ENCODE data around the gene EDN1.

EDN1 gene

GRCh38 chr6:12258191-12258590 is 32.0 kb upstream of the EDN1 start:
- no peaks in the 10 kb centered on the region for H3K4me1 ChIP-seq (ENCODE audit: control insufficient read depth, insufficient read depth, low read length)
- no CpG with 5 or more reads among the region's 6 CpGs for WGBS (ENCODE audit: insufficient coverage, insufficient read length)
- no peaks in the 10 kb centered on the region for H3K27me3 ChIP-seq (ENCODE audit: control insufficient read depth, insufficient read depth, low read length)
- no peak overlapping the region for H3K4me3 ChIP-seq (ENCODE audit: low read length)
- DNase-seq (ENCODE audit: low read depth, low spot score) = no peak
- no peak overlapping the region for H3K27ac ChIP-seq (ENCODE audit: low read length)
- no peaks in the 10 kb centered on the region for H3K36me3 ChIP-seq (ENCODE audit: control insufficient read depth, insufficient read depth, low read length)
- H3K9me3 ChIP-seq (ENCODE audit: control insufficient read depth, insufficient read depth, low read length) = no peaks in the 10 kb centered on the region

- no CpG with 5 or more reads among the region's 3 CpGs for whole genome bisulfite sequencing (ENCODE audit: insufficient coverage, insufficient read length)
- H3K4me3 ChIP-seq (ENCODE audit: low read length) = no peak overlapping the region
- H3K27me3 ChIP-seq (ENCODE audit: control insufficient read depth, insufficient read depth, low read length) = no peaks in the 10 kb centered on the region
- H3K9me3 ChIP-seq (ENCODE audit: control insufficient read depth, insufficient read depth, low read length) = no peaks in the 10 kb centered on the region
- H3K36me3 ChIP-seq (ENCODE audit: control insufficient read depth, insufficient read depth, low read length) = no peaks in the 10 kb centered on the region
- no peak overlapping the region for H3K27ac ChIP-seq (ENCODE audit: low read length)
- no peaks in the 10 kb centered on the region for H3K4me1 ChIP-seq (ENCODE audit: control insufficient read depth, insufficient read depth, low read length)
- DNase-seq (ENCODE audit: low read depth, low spot score) = no peak
Measured at GRCh38 chr6:12258591-12259075, 31.5 kb upstream of the EDN1 start.

GRCh38 chr6:12260458-12261093 is 29.6 kb upstream of the EDN1 start:
- Histone ChIP-seq H3K27me3 (ENCODE audit: control insufficient read depth, insufficient read depth, low read length) (no peaks in the 10 kb centered on the region), H3K4me3 (ENCODE audit: low read length) (no peak overlapping the region), H3K36me3 (ENCODE audit: control insufficient read depth, insufficient read depth, low read length) (no peaks in the 10 kb centered on the region), H3K27ac (ENCODE audit: low read length) (no peak overlapping the region), H3K4me1 (ENCODE audit: control insufficient read depth, insufficient read depth, low read length) (no peaks in the 10 kb centered on the region), H3K9me3 (ENCODE audit: control insufficient read depth, insufficient read depth, low read length) (no peaks in the 10 kb centered on the region)
- no peak for DNase-seq (ENCODE audit: low read depth, low spot score)
- WGBS (ENCODE audit: insufficient coverage, insufficient read length) = no CpG with 5 or more reads among the region's 2 CpGs

GRCh38 chr6:12261502-12261901 is 28.7 kb upstream of the EDN1 start:
- WGBS (ENCODE audit: insufficient coverage, insufficient read length) = no CpG with 5 or more reads among the region's 7 CpGs
- Histone ChIP-seq H3K4me3 (ENCODE audit: low read length) (no peak overlapping the region), H3K27ac (ENCODE audit: low read length) (no peak overlapping the region), H3K36me3 (ENCODE audit: control insufficient read depth, insufficient read depth, low read length) (no peaks in the 10 kb centered on the region), H3K9me3 (ENCODE audit: control insufficient read depth, insufficient read depth, low read length) (no peaks in the 10 kb centered on the region), H3K4me1 (ENCODE audit: control insufficient read depth, insufficient read depth, low read length) (no peaks in the 10 kb centered on the region), H3K27me3 (ENCODE audit: control insufficient read depth, insufficient read depth, low read length) (no peaks in the 10 kb centered on the region)
- no peak for DNase-seq (ENCODE audit: low read depth, low spot score)

GRCh38 chr6:12262236-12263061 is 27.7 kb upstream of the EDN1 start:
- no peak overlapping the region for H3K27ac ChIP-seq (ENCODE audit: low read length)
- no peaks in the 10 kb centered on the region for H3K4me1 ChIP-seq (ENCODE audit: control insufficient read depth, insufficient read depth, low read length)
- H3K9me3 ChIP-seq (ENCODE audit: control insufficient read depth, insufficient read depth, low read length) = no peaks in the 10 kb centered on the region
- H3K36me3 ChIP-seq (ENCODE audit: control insufficient read depth, insufficient read depth, low read length) = no peaks in the 10 kb centered on the region
- WGBS (ENCODE audit: insufficient coverage, insufficient read length) = no CpG with 5 or more reads among the region's 13 CpGs
- H3K27me3 ChIP-seq (ENCODE audit: control insufficient read depth, insufficient read depth, low read length) = no peaks in the 10 kb centered on the region
- no peak overlapping the region for H3K4me3 ChIP-seq (ENCODE audit: low read length)
- no peak for DNase-seq (ENCODE audit: low read depth, low spot score)

GRCh38 chr6:12263403-12263802 is 26.8 kb upstream of the EDN1 start:
- no peaks in the 10 kb centered on the region for H3K36me3 ChIP-seq (ENCODE audit: control insufficient read depth, insufficient read depth, low read length)

GRCh38 chr6:12264671-12265070 is 25.5 kb upstream of the EDN1 start:
- Histone ChIP-seq H3K36me3 (ENCODE audit: control insufficient read depth, insufficient read depth, low read length) (no peaks in the 10 kb centered on the region), H3K4me1 (ENCODE audit: control insufficient read depth, insufficient read depth, low read length) (no peaks in the 10 kb centered on the region), H3K4me3 (ENCODE audit: low read length) (no peak overlapping the region), H3K27ac (ENCODE audit: low read length) (no peak overlapping the region), H3K27me3 (ENCODE audit: control insufficient read depth, insufficient read depth, low read length) (no peaks in the 10 kb centered on the region), H3K9me3 (ENCODE audit: control insufficient read depth, insufficient read depth, low read length) (no peaks in the 10 kb centered on the region)
- WGBS (ENCODE audit: insufficient coverage, insufficient read length) = no CpG with 5 or more reads among the region's 1 CpG
- no peak for DNase-seq (ENCODE audit: low read depth, low spot score)

More at GRCh38 chr6:12263403-12263802, 26.8 kb upstream of the EDN1 start:
- H3K9me3 ChIP-seq (ENCODE audit: control insufficient read depth, insufficient read depth, low read length) = no peaks in the 10 kb centered on the region
- no peak overlapping the region for H3K27ac ChIP-seq (ENCODE audit: low read length)
- no peak overlapping the region for H3K4me3 ChIP-seq (ENCODE audit: low read length)
- no CpG with 5 or more reads among the region's 2 CpGs for WGBS (ENCODE audit: insufficient coverage, insufficient read length)
- H3K4me1 ChIP-seq (ENCODE audit: control insufficient read depth, insufficient read depth, low read length) = no peaks in the 10 kb centered on the region
- no peaks in the 10 kb centered on the region for H3K27me3 ChIP-seq (ENCODE audit: control insufficient read depth, insufficient read depth, low read length)
- no peak for DNase-seq (ENCODE audit: low read depth, low spot score)

- Histone ChIP-seq H3K4me1 (ENCODE audit: control insufficient read depth, insufficient read depth, low read length) (no peaks in the 10 kb centered on the region), H3K27ac (ENCODE audit: low read length) (no peak overlapping the region)
- no CpG with 5 or more reads among the region's 1 CpG for WGBS (ENCODE audit: insufficient coverage, insufficient read length)
Measured at GRCh38 chr6:12265296-12265695, 24.9 kb upstream of the EDN1 start.

GRCh38 chr6:12265791-12266190 is 24.4 kb upstream of the EDN1 start:
- no peaks in the 10 kb centered on the region for H3K36me3 ChIP-seq (ENCODE audit: control insufficient read depth, insufficient read depth, low read length)
- DNase-seq (ENCODE audit: low read depth, low spot score) = no peak
- no peaks in the 10 kb centered on the region for H3K27me3 ChIP-seq (ENCODE audit: control insufficient read depth, insufficient read depth, low read length)
- no peaks in the 10 kb centered on the region for H3K4me1 ChIP-seq (ENCODE audit: control insufficient read depth, insufficient read depth, low read length)
- H3K9me3 ChIP-seq (ENCODE audit: control insufficient read depth, insufficient read depth, low read length) = no peaks in the 10 kb centered on the region
- no peak overlapping the region for H3K4me3 ChIP-seq (ENCODE audit: low read length)
- H3K27ac ChIP-seq (ENCODE audit: low read length) = no peak overlapping the region
- WGBS (ENCODE audit: insufficient coverage, insufficient read length) = no CpG with 5 or more reads among the region's 2 CpGs

More at GRCh38 chr6:12265296-12265695, 24.9 kb upstream of the EDN1 start:
- Histone ChIP-seq H3K4me3 (ENCODE audit: low read length) (no peak overlapping the region), H3K9me3 (ENCODE audit: control insufficient read depth, insufficient read depth, low read length) (no peaks in the 10 kb centered on the region), H3K27me3 (ENCODE audit: control insufficient read depth, insufficient read depth, low read length) (no peaks in the 10 kb centered on the region), H3K36me3 (ENCODE audit: control insufficient read depth, insufficient read depth, low read length) (no peaks in the 10 kb centered on the region)
- DNase-seq (ENCODE audit: low read depth, low spot score) = no peak

GRCh38 chr6:12266571-12266970 is 23.6 kb upstream of the EDN1 start:
- no peak for DNase-seq (ENCODE audit: low read depth, low spot score)
- Histone ChIP-seq H3K27ac (ENCODE audit: low read length) (no peak overlapping the region), H3K9me3 (ENCODE audit: control insufficient read depth, insufficient read depth, low read length) (no peaks in the 10 kb centered on the region), H3K36me3 (ENCODE audit: control insufficient read depth, insufficient read depth, low read length) (no peaks in the 10 kb centered on the region), H3K27me3 (ENCODE audit: control insufficient read depth, insufficient read depth, low read length) (no peaks in the 10 kb centered on the region), H3K4me1 (ENCODE audit: control insufficient read depth, insufficient read depth, low read length) (no peaks in the 10 kb centered on the region), H3K4me3 (ENCODE audit: low read length) (no peak overlapping the region)
- WGBS (ENCODE audit: insufficient coverage, insufficient read length) = no CpG with 5 or more reads among the region's 2 CpGs
